Endothelial cell of umbilical vein (primary cell): ENCODE measurements around the gene AZI2. TPM values are rescaled to one million over a fixed set of nuclear protein-coding genes. Genes with fewer than 3 reads are reported as not detected.

Experiments
- BruUV-seq: library from RNA; stranded (reverse); fragments of 400-500 nt; replicated peaks from 2 replicates; lab custom pipeline; 2021; lab: Mats Ljungman, UMichigan
- CTCF ChIA-PET: fragments of 300-600, 350-600 bp; sonication (Branson Sonifier 250); formaldehyde crosslinking; loops from one replicate; lab custom pipeline; 2021; ENCODE audit warnings: antibody characterized with exemption, inconsistent platforms; lab: Charles Lee
- POLR2A ChIA-PET: fragments of 300-600, 350-600 bp; sonication (Branson Sonifier 250); formaldehyde crosslinking; loops from one replicate; lab custom pipeline; 2021; ENCODE audit warnings: antibody characterized with exemption, inconsistent platforms; lab: Charles Lee
- DNase-seq: peaks from one replicate; pipeline ENCODE4 v3.0.0-alpha.2; 2011; ENCODE audit warnings: low read depth, low spot score
- FAIRE-seq: peaks from 2 replicates; lab custom pipeline; 2011; peaks lifted over from hg19 to GRCh38; lab: Jason Lieb, UNC
- H2AFZ ChIP-seq: 2 replicates; pipeline ENCODE4 v1.6.0; 2012; ENCODE audit warnings: low read depth, low read length, control low read depth, inconsistent platforms
- H3K27ac ChIP-seq: 2 replicates; pipeline ENCODE4 v1.5.1; 2011; ENCODE audit warnings: low read depth, mild to moderate bottlenecking, control low read depth, low read length, moderate library complexity; ENCODE audit not compliant: insufficient read depth
- H3K27me3 ChIP-seq, 2 experiments: 2 replicates each; pipeline versions ENCODE4 v1.6.0 to v1.6.1; 2011; ENCODE audit warnings: low read length in 2 of 2, mixed read lengths in 1 of 2; ENCODE audit not compliant: control insufficient read depth in 2 of 2, insufficient read depth in 2 of 2
- H3K36me3 ChIP-seq, 2 experiments: 2 replicates in 1 of 2; 3 replicates in 1 of 2; pipeline ENCODE4 v1.5.1; 2011; ENCODE audit warnings: low read length in 2 of 2, mild to moderate bottlenecking in 1 of 2, moderate library complexity in 1 of 2; ENCODE audit not compliant: control insufficient read depth in 2 of 2, insufficient read depth in 2 of 2; ENCODE audit errors: extremely low read depth in 1 of 2
- H3K4me1 ChIP-seq: 3 replicates; pipeline ENCODE4 v1.5.1; 2011; ENCODE audit warnings: mild to moderate bottlenecking, low read length; ENCODE audit not compliant: control insufficient read depth, insufficient read depth; ENCODE audit errors: extremely low read depth
- H3K4me2 ChIP-seq: 2 replicates; pipeline ENCODE4 v1.6.1; 2011; ENCODE audit warnings: low read length, control low read depth, mixed read lengths; ENCODE audit not compliant: insufficient read depth
- H3K4me3 ChIP-seq, 3 experiments: fragments of 200-600 bp in 1 of 3; sonication (generic), shearing (Covaris generic) in 1 of 3; replicated peaks in 1 of 3; 2 replicates each; pipeline ENCODE4 v1.5.1; 2011 to 2016; ENCODE audit warnings: control low read depth in 3 of 3, low read length in 3 of 3, mild to moderate bottlenecking in 2 of 3, inconsistent platforms in 1 of 3, low read depth in 1 of 3, moderate library complexity in 1 of 3; ENCODE audit not compliant: insufficient read depth in 1 of 3
- H3K79me2 ChIP-seq: 2 replicates; pipeline ENCODE4 v1.6.0; 2012; ENCODE audit warnings: low read length, inconsistent platforms; ENCODE audit not compliant: control insufficient read depth, insufficient read depth
- H3K9ac ChIP-seq: replicated peaks from 2 replicates; pipeline ENCODE3; 2011; ENCODE audit warnings: low read length, control low read depth; ENCODE audit not compliant: insufficient read depth; ENCODE audit errors: extremely low read depth
- H3K9me1 ChIP-seq: replicated peaks from 3 replicates; pipeline ENCODE4 v1.6.0; 2011; ENCODE audit warnings: mild to moderate bottlenecking, low read length; ENCODE audit not compliant: control insufficient read depth, insufficient read depth; ENCODE audit errors: extremely low read depth
- H3K9me3 ChIP-seq: replicated peaks from 2 replicates; pipeline ENCODE4 v1.5.1; 2012; ENCODE audit warnings: low read length, inconsistent platforms; ENCODE audit not compliant: control insufficient read depth, insufficient read depth
- H4K20me1 ChIP-seq: replicated peaks from 2 replicates; pipeline ENCODE3; 2011; ENCODE audit warnings: mild to moderate bottlenecking, low read length; ENCODE audit not compliant: control insufficient read depth, insufficient read depth; ENCODE audit errors: extremely low read depth
- EZH2 ChIP-seq: IDR thresholded peaks from 2 replicates; pipeline ENCODE4 v1.6.1; 2012; ENCODE audit warnings: borderline replicate concordance, low read depth, mild to moderate bottlenecking, moderate library complexity, low read length, inconsistent platforms; ENCODE audit not compliant: severe bottlenecking
- FOS ChIP-seq: IDR thresholded peaks from 2 replicates; pipeline ENCODE4 v1.6.1; 2011; ENCODE audit warnings: mild to moderate bottlenecking, low read length, moderate library complexity, borderline replicate concordance; ENCODE audit not compliant: insufficient read depth
- GATA2 ChIP-seq: IDR thresholded peaks from 2 replicates; pipeline ENCODE4 v1.7.0; 2011; ENCODE audit warnings: low read depth, mild to moderate bottlenecking, moderate library complexity, mixed read lengths, low read length; ENCODE audit not compliant: insufficient read length, insufficient read depth
- JUN ChIP-seq: IDR thresholded peaks from 2 replicates; pipeline ENCODE4 v1.6.1; 2011; ENCODE audit warnings: borderline replicate concordance, low read depth; ENCODE audit not compliant: insufficient read length, insufficient read depth
- MYC ChIP-seq: IDR thresholded peaks from one replicate; pipeline ENCODE4 v1.6.1; 2011; ENCODE audit warnings: mild to moderate bottlenecking, low read depth, low read length
- POLR2A ChIP-seq: IDR thresholded peaks from 2 replicates; pipeline ENCODE4 v1.6.1; 2012; ENCODE audit warnings: low read depth, mild to moderate bottlenecking, control low read depth, low read length
- POLR2AphosphoS5 ChIP-seq: IDR thresholded peaks from 2 replicates; pipeline ENCODE4 v1.6.1; 2012; ENCODE audit warnings: low read depth, mild to moderate bottlenecking, control low read depth, low read length, moderate library complexity; ENCODE audit not compliant: insufficient read depth
- dilution Hi-C: fragments of 300-500 bp; cut with MboI; formaldehyde crosslinking; loops from one replicate; pipeline ENCODE4 v1.15.0; 2019; ENCODE audit warnings: low sequenced_read_pairs; ENCODE audit not compliant: extremely low pct_ligation_motif_present
- intact Hi-C: fragments of 100-400 bp; cut with micrococcal nuclease; formaldehyde crosslinking; loops from one replicate; pipeline ENCODE4 v1.10.0; 2022
- polyA plus RNA-seq, 4 experiments: library from polyadenylated mRNA; depleted of rRNA in 3 of 4; stranded (reverse) in 3 of 4; unstranded in 1 of 4; fragments of >200 nt; gene quantifications; 2 replicates each; pipeline versions ENCODE4 v1.2.1 to v1.2.3, GENCODE V29; 2011 to 2012; ENCODE audit warnings: missing spikeins in 1 of 4
- total RNA-seq: library from RNA; stranded (reverse); gene quantifications from 2 replicates; pipeline ENCODE4 v1.2.3, GENCODE V29; 2021
- TF ChIP-seq, protein P1 (sequence below): IDR thresholded peaks from 2 replicates; pipeline ENCODE4 v1.6.1; 2011; ENCODE audit not compliant: insufficient read depth, insufficient read length
- TF ChIP-seq, protein P2 (sequence below), 2 donors: IDR thresholded peaks; 1 replicate in 1 of 2; 2 replicates in 1 of 2; pipeline ENCODE4 v1.5.1; 2011; ENCODE audit warnings: low read length in 2 of 2, mild to moderate bottlenecking in 2 of 2, moderate library complexity in 2 of 2, control low read depth in 1 of 2, inconsistent platforms in 1 of 2, low read depth in 1 of 2; ENCODE audit not compliant: insufficient read depth in 1 of 2; ENCODE audit errors: extremely low read depth in 1 of 2

AZI2 gene
- total and polyA plus RNA-seq, 2 donors (not counting 3 experiments of a cell fraction or from before 2014, with no cell fraction given): 17.4 to 39.5 TPM

DNA sequence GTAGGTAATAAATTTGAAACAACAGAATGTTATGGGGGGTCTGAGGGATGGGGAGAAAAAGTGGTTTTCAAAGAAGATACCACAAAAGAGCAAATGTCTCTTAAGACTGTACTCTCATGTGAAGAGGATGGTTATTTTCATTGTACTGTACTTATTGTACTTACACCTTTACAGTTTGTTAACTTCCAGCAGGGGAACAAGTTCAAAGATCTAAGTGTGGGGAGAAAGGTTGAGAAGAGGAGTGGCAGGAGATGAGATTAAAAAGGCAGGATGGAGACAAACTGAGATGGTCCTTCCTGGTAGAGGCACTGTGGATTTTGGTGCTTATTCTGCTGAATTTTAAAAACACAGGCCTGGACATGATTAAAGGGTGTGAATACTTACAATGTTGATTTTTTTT is 5.5 kb downstream of the AZI2 start:
- intact Hi-C loops: loop anchor here (10.0 kb wide), 1 partner anchor 888 kb away; no protein-coding TSS in a partner anchor
- dilution Hi-C loops: no loop called here
- Histone ChIP-seq H3K9me3 (no peaks in the 10 kb centered on the region), H3K4me2 (no peak overlapping the region), H3K36me3 (no peaks in the 10 kb centered on the region), H3K27ac (no peak overlapping the region), H3K4me3 (no peak overlapping the region), H3K4me1 (peaks cover 10% of the 10 kb centered on the region), H2AFZ (no peak overlapping the region), H3K79me2 (peaks cover 34% of the 10 kb centered on the region), H3K27me3 (no peaks in the 10 kb centered on the region), H3K9ac (no peak overlapping the region), H4K20me1 (peaks cover 2% of the 10 kb centered on the region), H3K9me1 (no peaks in the 10 kb centered on the region)
- BruUV-seq: no TSS peak
- POLR2A ChIA-PET: no interaction called here
- no peak for TF ChIP-seq FOS
- no peak for TF ChIP-seq MYC
- TF ChIP-seq EZH2: no peak
- TF ChIP-seq POLR2A: no peak
- TF ChIP-seq, protein P1, sequence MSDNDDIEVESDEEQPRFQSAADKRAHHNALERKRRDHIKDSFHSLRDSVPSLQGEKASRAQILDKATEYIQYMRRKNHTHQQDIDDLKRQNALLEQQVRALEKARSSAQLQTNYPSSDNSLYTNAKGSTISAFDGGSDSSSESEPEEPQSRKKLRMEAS: no peak
- TF ChIP-seq POLR2AphosphoS5: no peak
- TF ChIP-seq, protein P2, sequence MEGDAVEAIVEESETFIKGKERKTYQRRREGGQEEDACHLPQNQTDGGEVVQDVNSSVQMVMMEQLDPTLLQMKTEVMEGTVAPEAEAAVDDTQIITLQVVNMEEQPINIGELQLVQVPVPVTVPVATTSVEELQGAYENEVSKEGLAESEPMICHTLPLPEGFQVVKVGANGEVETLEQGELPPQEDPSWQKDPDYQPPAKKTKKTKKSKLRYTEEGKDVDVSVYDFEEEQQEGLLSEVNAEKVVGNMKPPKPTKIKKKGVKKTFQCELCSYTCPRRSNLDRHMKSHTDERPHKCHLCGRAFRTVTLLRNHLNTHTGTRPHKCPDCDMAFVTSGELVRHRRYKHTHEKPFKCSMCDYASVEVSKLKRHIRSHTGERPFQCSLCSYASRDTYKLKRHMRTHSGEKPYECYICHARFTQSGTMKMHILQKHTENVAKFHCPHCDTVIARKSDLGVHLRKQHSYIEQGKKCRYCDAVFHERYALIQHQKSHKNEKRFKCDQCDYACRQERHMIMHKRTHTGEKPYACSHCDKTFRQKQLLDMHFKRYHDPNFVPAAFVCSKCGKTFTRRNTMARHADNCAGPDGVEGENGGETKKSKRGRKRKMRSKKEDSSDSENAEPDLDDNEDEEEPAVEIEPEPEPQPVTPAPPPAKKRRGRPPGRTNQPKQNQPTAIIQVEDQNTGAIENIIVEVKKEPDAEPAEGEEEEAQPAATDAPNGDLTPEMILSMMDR (IDR thresholded peaks at IDR 0.05; ENCODE audit: extremely low read depth in 1 of 2, insufficient read depth in 1 of 2, low read depth in 1 of 2, low read length in 2 of 2): no peak
- no peak for TF ChIP-seq GATA2
- no peak for TF ChIP-seq JUN
- no peak for FAIRE-seq
- CTCF ChIA-PET: interaction anchor here (6.9 kb wide), 1 partner anchor 15 kb away, joined by 41 read pairs; no protein-coding TSS in a partner anchor
- DNase-seq: no peak
